A549 (cell line): ENCODE measurements around the gene GULP1. TPM values are rescaled to one million over a fixed set of nuclear protein-coding genes. Genes with fewer than 3 reads are reported as not detected.

Experiments
- ATAC-seq, 2 experiments: fragments of 200-7000 bp in 1 of 2; fragments of >200 bp in 1 of 2; cut with Nextera tagmentation in 1 of 2; cut with Tn5 transposase in 1 of 2; 3 replicates each; pipeline versions ENCODE4 v1.8.0 to v1.9.1; 2018 to 2020; ENCODE audit warnings: mild to moderate bottlenecking in 1 of 2, moderate library complexity in 1 of 2
- CTCF ChIA-PET: fragments of 300-600 bp; sonication (Branson Sonifier 250); formaldehyde crosslinking; extraction: SDS; loops from one replicate; lab custom pipeline; 2021; ENCODE audit warnings: antibody characterized with exemption, inconsistent platforms; lab: Yijun Ruan, JAX
- POLR2A ChIA-PET: fragments of 350-600 bp; formaldehyde crosslinking; extraction: SDS; loops from one replicate; lab custom pipeline; 2021; ENCODE audit warnings: antibody characterized with exemption, inconsistent platforms; lab: Yijun Ruan, JAX
- DNase-seq, 2 experiments: peaks; one replicate each; pipeline versions ENCODE4 v3.0.0 to v3.0.0-alpha.2; 2011 to 2016; ENCODE audit warnings: low read depth in 1 of 2, low spot score in 1 of 2
- FAIRE-seq: peaks from 2 replicates; lab custom pipeline; 2011; peaks lifted over from hg19 to GRCh38; lab: Jason Lieb, UNC
- H3K27ac ChIP-seq, 2 experiments: fragments of >200 bp; sonication (Bioruptor Twin); formaldehyde crosslinking; 3 replicates each; pipeline ENCODE4 v1.5.1; 2016 to 2017
- H3K4me1 ChIP-seq: fragments of >200 bp; sonication (Bioruptor Twin); formaldehyde crosslinking; 3 replicates; pipeline ENCODE4 v1.6.1; 2016
- H3K4me2 ChIP-seq: fragments of >200 bp; sonication (Bioruptor Twin); formaldehyde crosslinking; 3 replicates; pipeline ENCODE4 v1.6.1; 2016
- H3K4me3 ChIP-seq: fragments of >200 bp; sonication (Bioruptor Twin); formaldehyde crosslinking; 3 replicates; pipeline ENCODE4 v1.5.1; 2016
- H3K9me3 ChIP-seq: fragments of >200 bp; sonication (Bioruptor Twin); formaldehyde crosslinking; 3 replicates; pipeline ENCODE4 v1.6.1; 2016
- CBX8 ChIP-seq: fragments of 200-600 bp; sonication (generic); IDR thresholded peaks from 2 replicates; pipeline ENCODE4 v1.6.1; 2016
- CEBPB ChIP-seq, 2 experiments: fragments of >200 bp in 1 of 2; sonication (Bioruptor Twin) in 1 of 2; formaldehyde crosslinking in 1 of 2; IDR thresholded peaks; 2 replicates each; pipeline ENCODE4 v1.6.1; 2012 to 2016
- CHD2 ChIP-seq: fragments of 150-350 bp; IDR thresholded peaks from 2 replicates; pipeline ENCODE4 v1.6.1; 2014; ENCODE audit warnings: low read length; ENCODE audit not compliant: partially characterized antibody
- EHF ChIP-seq: fragments of 250-450 bp; sonication (Bioruptor Pico); IDR thresholded peaks from 2 replicates; pipeline ENCODE4 v1.5.0; 2020; ENCODE audit warnings: mild to moderate bottlenecking
- EP300 ChIP-seq, 2 experiments: fragments of >200 bp; sonication (Bioruptor Twin); formaldehyde crosslinking; IDR thresholded peaks; 2 replicates in 1 of 2; 3 replicates in 1 of 2; pipeline ENCODE4 v1.6.1; 2016 to 2017
- ESRRA ChIP-seq: fragments of 150-350 bp; IDR thresholded peaks from 2 replicates; pipeline ENCODE4 v1.6.1; 2014; ENCODE audit warnings: mild to moderate bottlenecking, low read length, borderline replicate concordance
- FOXS1 ChIP-seq: fragments of 250-450 bp; sonication (Bioruptor Pico); IDR thresholded peaks from 2 replicates; pipeline ENCODE4 v1.5.0; 2020; ENCODE audit warnings: mild to moderate bottlenecking, moderate library complexity
- HEYL ChIP-seq: fragments of 250-450 bp; sonication (Bioruptor Pico); IDR thresholded peaks from 2 replicates; pipeline ENCODE4 v1.8.0; 2021; ENCODE audit warnings: mild to moderate bottlenecking, moderate library complexity
- MAFK ChIP-seq: fragments of 450-650 bp; IDR thresholded peaks from 2 replicates; pipeline ENCODE4 v1.6.1; 2014; ENCODE audit not compliant: partially characterized antibody
- MAZ ChIP-seq: fragments of 150-350 bp; IDR thresholded peaks from 2 replicates; pipeline ENCODE4 v1.6.1; 2014; ENCODE audit warnings: antibody characterized with exemption, low read depth, low read length, borderline replicate concordance
- RAD21 ChIP-seq, 2 experiments: fragments of >200 bp in 1 of 2; sonication (Bioruptor Twin) in 1 of 2; formaldehyde crosslinking in 1 of 2; IDR thresholded peaks in 1 of 2; conservative IDR thresholded peaks in 1 of 2; 2 replicates in 1 of 2; 3 replicates in 1 of 2; pipeline ENCODE4 v1.6.1; 2012 to 2018; ENCODE audit warnings: inconsistent platforms in 1 of 2
- RARB ChIP-seq: fragments of 250-450 bp; sonication (Bioruptor Pico); IDR thresholded peaks from 2 replicates; pipeline ENCODE4 v1.8.0; 2021; ENCODE audit warnings: mild to moderate bottlenecking, moderate library complexity
- SMC3 ChIP-seq: fragments of >200 bp; sonication (Bioruptor Twin); formaldehyde crosslinking; IDR thresholded peaks from 3 replicates; pipeline ENCODE4 v1.6.1; 2018; ENCODE audit warnings: inconsistent platforms
- TFCP2L1 ChIP-seq: fragments of 250-450 bp; sonication (Bioruptor Pico); IDR thresholded peaks from 2 replicates; pipeline ENCODE4 v1.5.0; 2021; ENCODE audit warnings: mild to moderate bottlenecking
- TP53 ChIP-seq: fragments of 250-450 bp; sonication (Bioruptor Pico); IDR thresholded peaks from 2 replicates; pipeline ENCODE4 v1.5.0; 2021; ENCODE audit warnings: mild to moderate bottlenecking, moderate library complexity
- WGBS: methylation state at CpG from one replicate; pipeline ENCODE4 v1.1.6; 2017; ENCODE audit errors: missing lambda C conversion rate; 5-methylcytosine and 5-hydroxymethylcytosine counted together
- polyA plus RNA-seq, 4 experiments: library from polyadenylated mRNA; depleted of rRNA in 3 of 4; stranded (reverse); fragments of >200 nt; fragmentation: RNase III in 1 of 4; extraction: RNeasy Plus Mini Kit Qiagen cat#74134 plus additional on column Dnase treatment in 1 of 4; gene quantifications; 2 replicates in 3 of 4; 3 replicates in 1 of 4; pipeline ENCODE4 v1.2.3, GENCODE V29; 2011 to 2017
- TF ChIP-seq, protein P1 (sequence below): fragments of >200 bp; sonication (Bioruptor Twin); formaldehyde crosslinking; IDR thresholded peaks from 2 replicates; pipeline ENCODE4 v1.6.1; 2016
- TF ChIP-seq, protein P2 (sequence below): fragments of 200-600 bp; sonication (generic); IDR thresholded peaks from 2 replicates; pipeline ENCODE4 v1.6.1; 2016; ENCODE audit warnings: antibody characterized with exemption, mild to moderate bottlenecking, moderate library complexity
- TF ChIP-seq, protein P3 (sequence below): fragments of 250-450 bp; sonication (Bioruptor Pico); IDR thresholded peaks from 2 replicates; pipeline ENCODE4 v1.5.0; 2021; ENCODE audit warnings: mild to moderate bottlenecking, moderate library complexity, borderline replicate concordance
- TF ChIP-seq, protein P4 (sequence below): IDR thresholded peaks from 2 replicates; pipeline ENCODE4 v1.6.1; 2012

The GULP1 gene
- polyA plus RNA-seq, 2 of the 4 experiments (the other 2 are of a cell fraction) = 30.7 to 89.2 TPM

DNA sequence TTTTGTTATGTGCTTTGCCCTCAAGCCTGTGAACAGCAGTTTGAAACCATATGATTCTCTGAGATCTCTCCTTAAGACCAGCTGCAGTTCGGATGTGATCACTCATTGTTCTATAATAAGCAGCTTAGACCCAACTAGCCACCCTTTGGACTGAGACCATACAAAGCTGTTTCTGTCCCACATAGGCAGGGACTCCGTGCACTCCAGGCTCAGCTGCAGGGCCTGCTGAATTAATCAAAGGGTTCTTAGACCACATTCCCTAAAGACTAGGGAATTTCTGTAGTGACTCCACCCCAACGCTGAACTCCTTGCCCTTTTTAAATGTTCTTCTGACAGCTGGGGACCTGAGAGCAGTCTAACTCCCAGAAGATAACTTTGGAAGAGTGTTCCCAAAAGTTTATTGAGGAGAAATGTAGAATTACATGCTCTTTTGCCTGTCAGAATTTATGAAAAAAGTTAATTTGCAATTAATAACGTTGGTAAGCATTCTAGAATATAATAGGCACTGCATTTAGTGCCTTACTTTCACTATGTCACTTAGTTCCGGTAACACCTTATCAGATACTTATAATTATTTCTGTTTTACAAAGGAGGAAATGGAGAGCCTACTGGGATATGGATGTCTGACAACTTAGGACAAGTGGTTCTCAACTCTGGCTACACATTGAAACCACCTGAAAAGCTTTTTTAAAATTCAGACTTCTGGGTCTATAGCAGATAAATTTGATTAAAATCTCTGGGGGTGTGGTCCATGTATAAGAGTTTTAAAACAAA is 42.3 kb downstream of the GULP1 start:
- H3K4me1 ChIP-seq = 0 out of 3 replicates have a peak, but pooled peaks cover 4% of the 10 kb centered on the region
- DNase-seq (no peak), FAIRE-seq (no peak), ATAC-seq (peak in 1 of 2 experiments; percentile 48; a peak in 2 of 6 replicates)
- TF ChIP-seq TFCP2L1 (CRISPR knock-in tag) = no peak
- no peak for TF ChIP-seq EHF (CRISPR knock-in tag)
- no peak for TF ChIP-seq FOXS1 (CRISPR knock-in tag)
- TF ChIP-seq, protein P1, sequence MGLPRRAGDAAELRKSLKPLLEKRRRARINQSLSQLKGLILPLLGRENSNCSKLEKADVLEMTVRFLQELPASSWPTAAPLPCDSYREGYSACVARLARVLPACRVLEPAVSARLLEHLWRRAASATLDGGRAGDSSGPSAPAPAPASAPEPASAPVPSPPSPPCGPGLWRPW = no peak
- TF ChIP-seq CEBPB (IDR thresholded peaks at IDR 0.05) = no peak
- TF ChIP-seq EP300 (IDR thresholded peaks at IDR 0.05) = no peak
- TF ChIP-seq, protein P2, sequence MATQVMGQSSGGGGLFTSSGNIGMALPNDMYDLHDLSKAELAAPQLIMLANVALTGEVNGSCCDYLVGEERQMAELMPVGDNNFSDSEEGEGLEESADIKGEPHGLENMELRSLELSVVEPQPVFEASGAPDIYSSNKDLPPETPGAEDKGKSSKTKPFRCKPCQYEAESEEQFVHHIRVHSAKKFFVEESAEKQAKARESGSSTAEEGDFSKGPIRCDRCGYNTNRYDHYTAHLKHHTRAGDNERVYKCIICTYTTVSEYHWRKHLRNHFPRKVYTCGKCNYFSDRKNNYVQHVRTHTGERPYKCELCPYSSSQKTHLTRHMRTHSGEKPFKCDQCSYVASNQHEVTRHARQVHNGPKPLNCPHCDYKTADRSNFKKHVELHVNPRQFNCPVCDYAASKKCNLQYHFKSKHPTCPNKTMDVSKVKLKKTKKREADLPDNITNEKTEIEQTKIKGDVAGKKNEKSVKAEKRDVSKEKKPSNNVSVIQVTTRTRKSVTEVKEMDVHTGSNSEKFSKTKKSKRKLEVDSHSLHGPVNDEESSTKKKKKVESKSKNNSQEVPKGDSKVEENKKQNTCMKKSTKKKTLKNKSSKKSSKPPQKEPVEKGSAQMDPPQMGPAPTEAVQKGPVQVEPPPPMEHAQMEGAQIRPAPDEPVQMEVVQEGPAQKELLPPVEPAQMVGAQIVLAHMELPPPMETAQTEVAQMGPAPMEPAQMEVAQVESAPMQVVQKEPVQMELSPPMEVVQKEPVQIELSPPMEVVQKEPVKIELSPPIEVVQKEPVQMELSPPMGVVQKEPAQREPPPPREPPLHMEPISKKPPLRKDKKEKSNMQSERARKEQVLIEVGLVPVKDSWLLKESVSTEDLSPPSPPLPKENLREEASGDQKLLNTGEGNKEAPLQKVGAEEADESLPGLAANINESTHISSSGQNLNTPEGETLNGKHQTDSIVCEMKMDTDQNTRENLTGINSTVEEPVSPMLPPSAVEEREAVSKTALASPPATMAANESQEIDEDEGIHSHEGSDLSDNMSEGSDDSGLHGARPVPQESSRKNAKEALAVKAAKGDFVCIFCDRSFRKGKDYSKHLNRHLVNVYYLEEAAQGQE = no peak
- TF ChIP-seq RAD21 (conservative IDR thresholded peaks at IDR 0.05 in 1 of 2, IDR thresholded peaks at IDR 0.05 in 1 of 2) = no peak
- no peak for TF ChIP-seq HEYL
- TF ChIP-seq RARB (CRISPR knock-in tag) = no peak
- no peak for TF ChIP-seq CHD2
- TF ChIP-seq TP53 (CRISPR knock-in tag) = no peak
- TF ChIP-seq, protein P3, sequence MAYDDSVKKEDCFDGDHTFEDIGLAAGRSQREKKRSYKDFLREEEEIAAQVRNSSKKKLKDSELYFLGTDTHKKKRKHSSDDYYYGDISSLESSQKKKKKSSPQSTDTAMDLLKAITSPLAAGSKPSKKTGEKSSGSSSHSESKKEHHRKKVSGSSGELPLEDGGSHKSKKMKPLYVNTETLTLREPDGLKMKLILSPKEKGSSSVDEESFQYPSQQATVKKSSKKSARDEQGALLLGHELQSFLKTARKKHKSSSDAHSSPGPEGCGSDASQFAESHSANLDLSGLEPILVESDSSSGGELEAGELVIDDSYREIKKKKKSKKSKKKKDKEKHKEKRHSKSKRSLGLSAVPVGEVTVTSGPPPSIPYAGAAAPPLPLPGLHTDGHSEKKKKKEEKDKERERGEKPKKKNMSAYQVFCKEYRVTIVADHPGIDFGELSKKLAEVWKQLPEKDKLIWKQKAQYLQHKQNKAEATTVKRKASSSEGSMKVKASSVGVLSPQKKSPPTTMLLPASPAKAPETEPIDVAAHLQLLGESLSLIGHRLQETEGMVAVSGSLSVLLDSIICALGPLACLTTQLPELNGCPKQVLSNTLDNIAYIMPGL (CRISPR knock-in tag) = no peak
- no peak for TF ChIP-seq SMC3
- TF ChIP-seq MAZ = no peak
- no peak for TF ChIP-seq ESRRA
- TF ChIP-seq, protein P4, sequence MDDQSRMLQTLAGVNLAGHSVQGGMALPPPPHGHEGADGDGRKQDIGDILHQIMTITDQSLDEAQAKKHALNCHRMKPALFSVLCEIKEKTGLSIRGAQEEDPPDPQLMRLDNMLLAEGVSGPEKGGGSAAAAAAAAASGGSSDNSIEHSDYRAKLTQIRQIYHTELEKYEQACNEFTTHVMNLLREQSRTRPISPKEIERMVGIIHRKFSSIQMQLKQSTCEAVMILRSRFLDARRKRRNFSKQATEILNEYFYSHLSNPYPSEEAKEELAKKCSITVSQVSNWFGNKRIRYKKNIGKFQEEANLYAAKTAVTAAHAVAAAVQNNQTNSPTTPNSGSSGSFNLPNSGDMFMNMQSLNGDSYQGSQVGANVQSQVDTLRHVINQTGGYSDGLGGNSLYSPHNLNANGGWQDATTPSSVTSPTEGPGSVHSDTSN = no peak
- CTCF ChIA-PET = interaction anchor here (0.9 to 1.9 kb wide), 3 partner anchors 10 to 42 kb away, joined by 3 to 6 read pairs (median 3); partner anchors contain the start of gene GULP1
- WGBS = 72% methylated on average over 5 of the region's 5 CpGs
- no peak overlapping the region for H3K4me2 ChIP-seq
- POLR2A ChIA-PET = no interaction called here
- H3K9me3 ChIP-seq = no peaks in the 10 kb centered on the region
- no peak overlapping the region for H3K4me3 ChIP-seq
- H3K27ac ChIP-seq = no peak overlapping the region

DNA sequence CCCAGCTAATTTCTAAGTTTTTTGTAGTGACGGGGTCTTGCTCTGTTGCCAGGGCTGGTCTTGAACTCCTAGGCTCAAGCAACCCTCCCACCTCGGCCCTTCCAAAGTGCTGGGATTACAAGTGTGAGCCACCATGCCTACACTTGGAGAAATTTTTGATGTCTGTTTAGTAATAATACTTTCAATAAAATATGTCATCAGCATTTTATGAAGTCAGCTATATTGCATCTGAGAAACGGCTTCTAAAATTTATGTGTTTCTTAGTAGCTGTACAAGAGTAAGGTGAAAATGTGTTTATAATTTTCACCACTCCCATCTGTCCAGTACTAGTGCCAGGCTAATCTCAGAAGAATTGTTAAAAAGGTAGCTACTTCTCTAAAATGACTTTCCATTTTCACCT is 46.8 kb downstream of the GULP1 start:
- Histone ChIP-seq H3K9me3 (no peaks in the 10 kb centered on the region), H3K4me1 (no peaks in the 10 kb centered on the region), H3K4me3 (no peak overlapping the region), H3K27ac (no peak overlapping the region), H3K4me2 (no peak overlapping the region)
- ATAC-seq (no peak), DNase-seq (no peak), FAIRE-seq (no peak)
- 95% methylated on average over 3 of the region's 3 CpGs for WGBS
- ChIA-PET CTCF (interaction anchor here (2.6 kb wide), 1 partner anchor 46 kb away, joined by 7 read pairs; the partner anchor contains the start of gene GULP1), POLR2A (no interaction called here)
- TF ChIP-seq CBX8 (no peak), MAFK (peak; percentile 57)
